SK-N-MC (cell line): ENCODE measurements around the gene TMIGD3.

Experiments
- EZH2 ChIP-seq: fragments of 200-600 bp; sonication (generic); IDR thresholded peaks from one replicate; pipeline ENCODE4 v1.6.1; 2017; ENCODE audit warnings: antibody characterized with exemption
- POLR2AphosphoS5 ChIP-seq: IDR thresholded peaks from 2 replicates; pipeline ENCODE4 v1.6.1; 2012; ENCODE audit warnings: mild to moderate bottlenecking, low read depth, low read length, borderline replicate concordance

DNA sequence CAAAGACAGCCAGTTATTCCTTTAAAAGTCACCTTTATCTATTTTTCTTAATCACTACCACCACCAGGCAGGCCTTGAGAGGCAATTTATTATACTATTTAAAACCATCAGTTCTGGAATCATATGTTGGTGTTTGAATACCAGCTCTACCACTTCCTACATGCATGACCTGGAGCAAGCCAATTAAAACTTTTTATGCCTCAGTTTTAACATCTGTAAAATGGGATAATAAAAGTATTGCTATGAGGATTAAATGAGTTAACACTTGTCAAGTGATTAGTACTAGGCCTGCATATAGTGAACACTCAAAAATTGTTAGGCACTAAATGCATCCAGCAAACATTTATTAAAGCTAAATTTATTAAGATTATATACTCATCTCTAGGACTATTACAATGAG, 49.2 kb upstream of the TMIGD3 start:
- TF ChIP-seq POLR2AphosphoS5 (no peak), EZH2 (no peak)
